ENCODE measurements around the gene IFT27. TPM values are rescaled to one million over a fixed set of nuclear protein-coding genes. Genes with fewer than 3 reads are reported as not detected.

IFT27 gene
- total RNA-seq, 1 donor from 2014 or later: 32.7 TPM

DNA sequence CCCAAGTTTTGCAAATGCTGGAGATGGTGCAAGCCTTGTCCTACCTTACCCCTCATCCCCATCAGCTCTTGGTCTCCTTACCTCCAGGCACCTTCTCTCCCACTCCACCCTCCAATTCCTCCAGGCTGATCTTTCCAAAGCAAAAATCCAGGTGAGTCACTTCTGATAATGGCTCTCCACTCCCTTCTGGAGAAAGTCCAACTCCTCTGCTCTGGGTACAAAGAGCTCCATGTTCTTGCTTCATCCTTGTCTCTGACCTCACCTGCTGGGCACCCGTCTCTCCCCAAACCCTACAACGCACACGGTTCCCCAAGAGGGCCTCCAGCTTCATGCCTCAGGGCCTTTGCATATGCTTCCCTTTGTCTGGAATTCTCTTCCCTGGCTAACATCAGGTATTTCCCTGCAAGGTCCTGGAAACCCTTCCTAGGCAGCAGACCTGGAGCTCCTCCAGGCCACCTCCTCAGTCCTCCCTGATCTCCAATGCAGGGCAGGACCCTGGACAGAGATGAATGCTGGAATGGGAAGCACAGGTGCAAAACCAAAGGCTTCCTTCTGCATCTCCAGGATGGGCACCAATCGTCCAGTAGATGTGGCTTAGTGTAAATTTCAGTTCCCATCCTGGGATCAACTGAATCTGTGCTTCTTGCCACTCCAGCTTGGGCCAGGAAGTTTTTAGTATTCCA, 22.7 kb downstream of the IFT27 start:
- no peaks in the 10 kb centered on the region for H3K4me1 Mint-ChIP-seq
- ATAC-seq (ENCODE audit: low read depth): no peak
- no peaks in the 10 kb centered on the region for H3K9me3 Mint-ChIP-seq
- no peak overlapping the region for H3K4me3 Mint-ChIP-seq
- TF ChIP-seq, protein P1, sequence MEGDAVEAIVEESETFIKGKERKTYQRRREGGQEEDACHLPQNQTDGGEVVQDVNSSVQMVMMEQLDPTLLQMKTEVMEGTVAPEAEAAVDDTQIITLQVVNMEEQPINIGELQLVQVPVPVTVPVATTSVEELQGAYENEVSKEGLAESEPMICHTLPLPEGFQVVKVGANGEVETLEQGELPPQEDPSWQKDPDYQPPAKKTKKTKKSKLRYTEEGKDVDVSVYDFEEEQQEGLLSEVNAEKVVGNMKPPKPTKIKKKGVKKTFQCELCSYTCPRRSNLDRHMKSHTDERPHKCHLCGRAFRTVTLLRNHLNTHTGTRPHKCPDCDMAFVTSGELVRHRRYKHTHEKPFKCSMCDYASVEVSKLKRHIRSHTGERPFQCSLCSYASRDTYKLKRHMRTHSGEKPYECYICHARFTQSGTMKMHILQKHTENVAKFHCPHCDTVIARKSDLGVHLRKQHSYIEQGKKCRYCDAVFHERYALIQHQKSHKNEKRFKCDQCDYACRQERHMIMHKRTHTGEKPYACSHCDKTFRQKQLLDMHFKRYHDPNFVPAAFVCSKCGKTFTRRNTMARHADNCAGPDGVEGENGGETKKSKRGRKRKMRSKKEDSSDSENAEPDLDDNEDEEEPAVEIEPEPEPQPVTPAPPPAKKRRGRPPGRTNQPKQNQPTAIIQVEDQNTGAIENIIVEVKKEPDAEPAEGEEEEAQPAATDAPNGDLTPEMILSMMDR (IDR thresholded peaks at IDR 0.05): no peak
- CTCF ChIA-PET: interaction anchor here (1.0 kb wide), 1 partner anchor 9 kb away, joined by 3 read pairs; no protein-coding TSS in a partner anchor
- POLR2A ChIA-PET: interaction anchor here (0.6 kb wide), 1 partner anchor 153 kb away, joined by 10 read pairs; no protein-coding TSS in a partner anchor
- H3K36me3 Mint-ChIP-seq (ENCODE audit: low read depth): no peaks in the 10 kb centered on the region
- H3K27me3 Mint-ChIP-seq: peaks cover 23% of the 10 kb centered on the region
- no peak for DNase-seq
- intact Hi-C loops (cut with micrococcal nuclease): no loop called here
- no peak overlapping the region for H3K27ac Mint-ChIP-seq

DNA sequence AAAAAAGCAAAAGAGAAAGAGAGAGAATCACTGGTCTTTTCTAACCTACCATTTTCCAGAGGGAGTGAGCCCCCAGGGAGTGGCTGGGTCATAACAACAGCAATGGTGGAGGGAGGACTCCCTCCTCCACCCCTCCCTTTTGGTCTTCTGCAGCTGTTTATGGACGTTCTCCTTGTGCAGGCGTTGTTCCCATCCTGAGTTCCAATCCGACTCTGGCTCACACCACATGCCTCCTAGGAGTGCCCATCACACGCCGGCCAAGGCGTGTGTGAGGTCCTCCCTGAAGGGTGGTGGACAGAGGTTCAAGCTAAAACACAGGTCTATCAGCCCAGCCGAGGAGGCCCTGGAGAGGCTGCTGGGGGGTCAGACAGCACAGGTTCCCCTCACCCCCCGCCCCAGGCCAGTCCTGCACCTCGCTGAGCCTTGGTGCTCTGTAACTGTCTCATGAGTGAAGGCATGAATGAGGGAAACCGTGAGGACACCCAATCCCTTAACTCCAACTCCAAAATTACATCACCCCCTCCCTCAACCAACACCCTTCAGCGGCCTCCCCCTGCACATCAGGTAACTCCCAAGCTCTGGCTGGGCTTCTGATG, 29.4 kb downstream of the IFT27 start:
- H3K27ac Mint-ChIP-seq: no peak overlapping the region
- H3K4me1 Mint-ChIP-seq: no peaks in the 10 kb centered on the region
- no peaks in the 10 kb centered on the region for H3K9me3 Mint-ChIP-seq
- H3K27me3 Mint-ChIP-seq: peaks cover 12% of the 10 kb centered on the region
- CTCF ChIA-PET: no interaction called here
- no peaks in the 10 kb centered on the region for H3K36me3 Mint-ChIP-seq (ENCODE audit: low read depth)
- DNase-seq (no peak), ATAC-seq (ENCODE audit: low read depth) (no peak)
- H3K4me3 Mint-ChIP-seq: no peak overlapping the region
- POLR2A ChIA-PET: no interaction called here
- intact Hi-C loops (cut with micrococcal nuclease): no loop called here
- TF ChIP-seq, protein P1 (IDR thresholded peaks at IDR 0.05): no peak

DNA sequence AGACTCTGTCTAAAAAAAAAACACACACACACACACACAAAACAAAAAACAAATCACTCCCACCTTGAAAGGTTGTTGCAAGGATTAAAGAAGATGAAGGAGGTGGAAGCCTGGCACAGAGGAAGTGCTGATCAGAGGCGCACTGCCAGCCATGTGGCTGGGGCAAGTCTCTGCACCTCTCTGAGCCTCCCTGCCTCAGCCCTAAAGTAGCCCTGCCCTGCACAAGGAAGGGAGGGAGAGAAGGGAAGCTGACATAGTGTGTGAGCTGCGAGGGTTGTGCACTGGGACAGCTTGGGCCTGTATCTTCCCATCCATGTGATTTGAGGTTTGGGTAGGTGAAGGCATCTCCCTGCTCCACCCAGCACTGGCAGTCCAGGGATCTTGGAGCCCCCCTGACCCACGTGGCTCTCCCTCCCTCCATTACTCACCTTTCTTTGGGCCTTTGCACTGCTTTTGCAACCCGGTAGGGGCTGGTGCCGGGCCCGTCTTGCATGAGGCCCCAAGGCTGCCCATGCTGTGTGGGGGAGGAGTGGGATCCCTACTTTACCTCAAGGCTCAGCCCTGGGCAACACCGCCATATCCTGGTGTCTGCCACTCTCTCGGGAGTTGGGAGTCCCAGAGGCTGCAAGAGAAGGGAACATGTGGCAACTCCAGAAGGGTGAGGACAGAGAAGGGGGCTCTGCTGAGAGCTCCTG, 30.5 kb downstream of the IFT27 start:
- peaks cover 15% of the 10 kb centered on the region for H3K27me3 Mint-ChIP-seq
- intact Hi-C loops (cut with micrococcal nuclease): no loop called here
- H3K27ac Mint-ChIP-seq: no peak overlapping the region
- ATAC-seq (ENCODE audit: low read depth): no peak
- TF ChIP-seq, protein P1 (IDR thresholded peaks at IDR 0.05): no peak
- ChIA-PET CTCF (interaction anchor here (1.4 kb wide), 1 partner anchor 8 kb away, joined by 3 read pairs; no protein-coding TSS in a partner anchor), POLR2A (no interaction called here)
- H3K36me3 Mint-ChIP-seq (ENCODE audit: low read depth): no peaks in the 10 kb centered on the region
- no peaks in the 10 kb centered on the region for H3K4me1 Mint-ChIP-seq
- no peak overlapping the region for H3K4me3 Mint-ChIP-seq
- DNase-seq: no peak
- no peaks in the 10 kb centered on the region for H3K9me3 Mint-ChIP-seq

DNA sequence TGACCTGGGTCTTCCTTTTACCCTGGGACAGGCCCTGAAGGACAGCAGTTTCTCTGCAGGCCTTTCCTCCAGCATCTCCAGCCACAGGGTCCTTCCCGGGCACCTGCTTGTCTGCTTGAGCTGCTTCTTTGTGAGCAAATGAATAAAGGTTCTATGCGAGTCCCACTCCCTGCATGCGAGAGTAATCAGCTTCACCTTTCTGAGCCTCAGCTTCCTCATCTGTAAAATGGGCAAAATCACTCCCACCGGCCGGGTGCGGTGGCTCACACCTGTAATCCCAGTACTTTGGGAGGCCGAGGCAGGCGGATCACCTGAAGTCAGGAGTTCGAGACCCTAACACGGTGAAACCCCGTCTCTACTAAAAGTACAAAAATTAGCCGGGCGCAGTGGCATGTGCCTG, 31.1 kb downstream of the IFT27 start:
- intact Hi-C loops (cut with micrococcal nuclease): no loop called here
- TF ChIP-seq, protein P1 (IDR thresholded peaks at IDR 0.05): no peak
- ATAC-seq (ENCODE audit: low read depth) (no peak), DNase-seq (no peak)
- H3K27ac Mint-ChIP-seq: no peak overlapping the region
- POLR2A ChIA-PET: no interaction called here
- no peaks in the 10 kb centered on the region for H3K4me1 Mint-ChIP-seq
- no peak overlapping the region for H3K4me3 Mint-ChIP-seq
- CTCF ChIA-PET: interaction anchor here (1.4 kb wide), 1 partner anchor 9 kb away, joined by 3 read pairs; no protein-coding TSS in a partner anchor
- H3K36me3 Mint-ChIP-seq (ENCODE audit: low read depth): no peaks in the 10 kb centered on the region
- peaks cover 17% of the 10 kb centered on the region for H3K27me3 Mint-ChIP-seq
- H3K9me3 Mint-ChIP-seq: no peaks in the 10 kb centered on the region

DNA sequence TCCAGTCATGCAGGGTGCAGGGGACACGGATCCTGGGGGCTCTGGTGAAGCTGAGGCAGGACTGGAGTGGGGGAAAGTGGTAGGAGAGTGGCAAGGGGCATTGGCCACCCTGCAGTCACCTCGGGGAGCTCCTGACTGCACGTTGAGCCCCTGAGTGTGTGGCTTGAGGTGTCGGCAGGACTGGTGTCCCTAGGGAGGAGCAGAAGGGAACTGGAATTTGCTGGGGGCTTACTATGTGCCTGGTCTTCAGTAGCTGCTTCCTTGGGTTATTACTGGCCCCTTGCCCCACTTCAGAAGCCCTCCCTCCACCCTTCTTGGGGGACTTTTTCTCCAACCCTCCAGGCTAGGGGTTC, 31.5 kb downstream of the IFT27 start:
- POLR2A ChIA-PET: no interaction called here
- TF ChIP-seq, protein P1 (IDR thresholded peaks at IDR 0.05): no peak
- peaks cover 17% of the 10 kb centered on the region for H3K27me3 Mint-ChIP-seq
- DNase-seq (no peak), ATAC-seq (ENCODE audit: low read depth) (no peak)
- intact Hi-C loops (cut with micrococcal nuclease): no loop called here
- CTCF ChIA-PET: interaction anchor here (1.4 kb wide), 1 partner anchor 9 kb away, joined by 3 read pairs; no protein-coding TSS in a partner anchor
- no peak overlapping the region for H3K4me3 Mint-ChIP-seq
- H3K9me3 Mint-ChIP-seq: no peaks in the 10 kb centered on the region
- H3K4me1 Mint-ChIP-seq: no peaks in the 10 kb centered on the region
- no peak overlapping the region for H3K27ac Mint-ChIP-seq
- no peaks in the 10 kb centered on the region for H3K36me3 Mint-ChIP-seq (ENCODE audit: low read depth)

Measured in activated B cell treated with CpG ODN at 0.5 μM for 24 hours (primary cell).